CD1c-positive myeloid dendritic cell (primary cell): ENCODE data around the gene MEPE.
A peak's percentile ranks its signal among the peaks of the same experiment; 100 is the strongest.

ENCODE experiments used
- DNase-seq: peaks from one replicate; pipeline ENCODE4 v3.0.0-alpha.2; 2016; ENCODE audit errors: extremely low spot score

Gene MEPE

GRCh38 chr4:87832669-87833068, at the start of gene MEPE:
TSS of gene MEPE (plus strand) at chr4:87832969. CDS start at chr4:87834715, 1,746 bp downstream.
- no peak for DNase-seq

- DNase-seq, result no peak
Observed at GRCh38 chr4:87783781-87784180, 49.0 kb upstream of the MEPE start.

GRCh38 chr4:87785731-87786509, 46.8 kb upstream of the MEPE start:
- no peak for DNase-seq

- no peak for DNase-seq
Observed at GRCh38 chr4:87799301-87800113, 33.3 kb upstream of the MEPE start, which contains the start of gene IBSP. TSS of gene IBSP (plus strand) at chr4:87799554. CDS start at chr4:87802362, 2,808 bp downstream.

- no peak for DNase-seq
Observed at GRCh38 chr4:87802858-87803257, 29.9 kb upstream of the MEPE start.

GRCh38 chr4:87803421-87803820, 29.3 kb upstream of the MEPE start:
- no peak for DNase-seq

GRCh38 chr4:87804871-87805270, 27.9 kb upstream of the MEPE start:
- no peak for DNase-seq

- peak; percentile 15 for DNase-seq
Observed at GRCh38 chr4:87805971-87806370, 26.8 kb upstream of the MEPE start.

GRCh38 chr4:87806520-87806919, 26.2 kb upstream of the MEPE start:
- DNase-seq, result no peak

- peak; percentile 38 for DNase-seq
Observed at GRCh38 chr4:87807402-87807801, 25.4 kb upstream of the MEPE start.

GRCh38 chr4:87811977-87812376, 20.8 kb upstream of the MEPE start:
- no peak for DNase-seq

- no peak for DNase-seq
Observed at GRCh38 chr4:87819281-87819919, 13.4 kb upstream of the MEPE start.

- DNase-seq, result no peak
Observed at GRCh38 chr4:87823200-87823599, 9.6 kb upstream of the MEPE start.

GRCh38 chr4:87823724-87824123, 9.0 kb upstream of the MEPE start:
- no peak for DNase-seq

- DNase-seq, result no peak
Observed at GRCh38 chr4:87824352-87824751, 8.4 kb upstream of the MEPE start.

- no peak for DNase-seq
Observed at GRCh38 chr4:87834401-87834800, 1.6 kb downstream of the MEPE start.

GRCh38 chr4:87835197-87835596, 2.4 kb downstream of the MEPE start:
- no peak for DNase-seq

- DNase-seq, result no peak
Observed at GRCh38 chr4:87835743-87836142, 3.0 kb downstream of the MEPE start.

- DNase-seq, result no peak
Observed at GRCh38 chr4:87838205-87838604, 5.4 kb downstream of the MEPE start.

- DNase-seq, result peak; percentile 50
Observed at GRCh38 chr4:87838890-87839591, 6.3 kb downstream of the MEPE start.

GRCh38 chr4:87839592-87839946, 6.8 kb downstream of the MEPE start:
- DNase-seq, result no peak

- DNase-seq, result no peak
Observed at GRCh38 chr4:87840149-87840548, 7.4 kb downstream of the MEPE start.
